ENCODE data around the gene TMEM132C. TPM values are rescaled to one million over a fixed set of nuclear protein-coding genes. Genes with fewer than 3 reads are reported as not detected.
"Not testable (repeated sequence)": the region's sequence is repeated elsewhere in the genome, so short reads cannot be mapped to it uniquely, and the experiment has no call there.

The TMEM132C gene
- total and polyA plus RNA-seq, 2 of the 8 experiments (the other 6 are each of a cell fraction or from before 2014, with no cell fraction given): 0.23 to 0.76 TPM

DNA sequence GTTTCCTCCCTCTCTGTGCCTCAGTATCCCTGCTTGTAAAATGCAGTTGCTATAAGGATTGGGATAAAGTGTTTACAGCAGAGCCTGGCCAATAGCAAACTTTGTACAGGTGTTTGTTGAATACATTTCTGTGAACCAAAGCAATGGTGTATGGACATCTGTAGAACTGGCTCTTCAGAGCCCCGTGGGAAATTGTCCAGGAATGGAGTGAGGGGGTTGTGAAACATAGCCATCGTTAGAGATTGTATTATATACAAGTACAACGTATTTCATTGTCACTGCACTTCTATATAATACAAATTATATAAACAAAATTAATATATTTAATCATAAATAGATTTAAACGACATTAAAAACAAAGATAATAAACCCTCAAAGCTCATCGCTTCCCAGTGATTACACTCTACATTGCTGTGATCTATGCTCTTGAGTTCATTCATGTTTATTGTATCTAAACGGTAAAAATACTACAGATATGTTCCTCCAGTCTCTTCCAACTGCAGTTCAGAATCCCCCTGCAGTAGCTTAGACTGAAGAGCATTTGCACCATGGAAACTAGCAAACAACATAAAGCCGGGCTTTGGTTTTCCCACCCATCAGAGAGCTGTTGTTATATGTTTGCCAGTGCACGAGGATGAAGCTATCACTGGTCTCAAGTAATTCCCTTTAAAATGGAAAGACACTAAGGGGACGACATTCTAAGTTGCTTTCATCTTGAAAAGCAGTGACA is 216.7 kb downstream of the TMEM132C start (continued):
- TF ChIP-seq RAD21 (IDR thresholded peaks at IDR 0.05 in 1 of 2, conservative IDR thresholded peaks at IDR 0.05 in 1 of 2; ENCODE audit: low read depth in 2 of 2, low read length in 2 of 2) (no peak), RBBP5 (IDR thresholded peaks at IDR 0.05; ENCODE audit: borderline replicate concordance, low read depth, low read length) (no peak), SIN3A (conservative IDR thresholded peaks at IDR 0.05 in 1 of 2, IDR thresholded peaks at IDR 0.05 in 1 of 2; ENCODE audit: low read depth in 1 of 2, low read length in 2 of 2) (no peak), TCF12 (IDR thresholded peaks at IDR 0.05; ENCODE audit: low read depth, low read length) (no peak)

DNA sequence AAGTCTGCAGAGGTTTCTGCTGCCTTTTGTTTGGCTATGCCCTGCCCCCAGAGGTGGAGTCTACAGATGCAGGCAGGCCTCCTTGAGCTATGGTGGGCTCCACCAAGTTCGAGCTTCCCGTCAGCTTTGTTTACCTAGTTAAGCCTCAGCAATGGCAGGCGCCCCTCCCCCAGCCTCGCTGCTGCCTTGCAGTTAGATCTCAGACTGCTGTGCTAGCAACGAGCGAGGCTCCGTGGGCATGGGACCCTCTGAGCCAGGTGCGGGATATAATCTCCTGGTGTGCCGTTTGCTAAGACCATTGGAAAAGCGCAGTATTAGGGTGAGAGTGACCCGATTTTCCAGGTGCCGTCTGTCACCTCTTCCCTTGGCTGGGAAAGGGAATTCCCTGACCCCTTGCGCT is 230.4 kb downstream of the TMEM132C start:
- CTCF ChIA-PET (ENCODE audit: partially characterized antibody); H2BK15ac ChIP-seq (ENCODE audit: low read length); H3K79me2 ChIP-seq (ENCODE audit: control insufficient read depth in 1 of 2, insufficient read depth in 2 of 2, low read length in 2 of 2); H3K23me2 ChIP-seq (ENCODE audit: low read depth, low read length); H4K91ac ChIP-seq (replicated peaks; ENCODE audit: insufficient read length, low read length); H2BK5ac ChIP-seq (ENCODE audit: low read depth, low read length); H3K79me1 ChIP-seq (ENCODE audit: low read depth, low read length); H3K18ac ChIP-seq (ENCODE audit: extremely low read depth, low read length); H3K27ac ChIP-seq (ENCODE audit: low read depth, low read length); FAIRE-seq; DNase-seq (ENCODE audit: low read depth in 1 of 2, low spot score in 2 of 2); H3K4me3 ChIP-seq (ENCODE audit: extremely low read depth in 1 of 4, insufficient read depth in 2 of 4, low read depth in 3 of 4, low read length in 4 of 4); H2BK12ac ChIP-seq (ENCODE audit: low read depth, low read length); H2AK5ac ChIP-seq (ENCODE audit: low read depth, low read length); H3K36me3 ChIP-seq (ENCODE audit: control insufficient read depth in 2 of 4, insufficient read depth in 4 of 4, low read length in 3 of 4); H2BK20ac ChIP-seq (ENCODE audit: low read length); H3K4ac ChIP-seq (replicated peaks; ENCODE audit: insufficient read length, low read depth, low read length); POLR2A ChIA-PET (ENCODE audit: partially characterized antibody); H4K20me1 ChIP-seq (replicated peaks in 1 of 2; ENCODE audit: control insufficient read depth in 1 of 2, insufficient read depth in 2 of 2, low read length in 2 of 2); H4K5ac ChIP-seq (ENCODE audit: insufficient read length, low read depth, low read length); H3K4me1 ChIP-seq (replicated peaks in 1 of 4; ENCODE audit: control insufficient read depth in 3 of 4, insufficient read depth in 4 of 4, low read length in 3 of 4); H3K23ac ChIP-seq (ENCODE audit: insufficient read length); H4K8ac ChIP-seq (ENCODE audit: extremely low read depth, insufficient read depth, low read length); H2AFZ ChIP-seq (ENCODE audit: low read length); H3K9ac ChIP-seq (replicated peaks in 1 of 4; ENCODE audit: extremely low read depth in 1 of 4, low read depth in 3 of 4, low read length in 3 of 4); H3K14ac ChIP-seq (ENCODE audit: insufficient read length); H3K27me3 ChIP-seq (replicated peaks in 1 of 4; ENCODE audit: control insufficient read depth in 3 of 4, extremely low read depth in 1 of 4, insufficient read depth in 3 of 4, low read length in 3 of 4); H2BK120ac ChIP-seq (replicated peaks; ENCODE audit: low read depth, low read length); H3K4me2 ChIP-seq (ENCODE audit: insufficient read depth in 1 of 2, low read depth in 2 of 2, low read length in 2 of 2); H3K56ac ChIP-seq (replicated peaks; ENCODE audit: insufficient read length, low read depth, low read length): not testable (repeated sequence)
- WGBS, 2 experiments (ENCODE audit: extremely low coverage in 1 of 2, insufficient coverage in 1 of 2, insufficient read length in 1 of 2, insufficient replicate concordance in 2 of 2, low coverage in 1 of 2, low lambda C conversion rate in 2 of 2, missing lambda C conversion rate in 1 of 2): 90% methylated on average over 9 of the region's 13 CpGs; no CpG with 5 or more reads in 1 of the 2 experiments
- H3K9me3 ChIP-seq (ENCODE audit: insufficient read depth in 2 of 2, low read depth in 1 of 2, low read length in 1 of 2): peaks cover 10 to 21% of the 10 kb centered on the region in 2 experiments; a peak in 3 of 4 replicates
